ENCODE data around the gene PHF2. TPM values are rescaled to one million over a fixed set of nuclear protein-coding genes. Genes with fewer than 3 reads are reported as not detected.

PHF2 gene
- total RNA-seq, 2 experiments from 2014 or later: 25.5 to 26.8 TPM

DNA sequence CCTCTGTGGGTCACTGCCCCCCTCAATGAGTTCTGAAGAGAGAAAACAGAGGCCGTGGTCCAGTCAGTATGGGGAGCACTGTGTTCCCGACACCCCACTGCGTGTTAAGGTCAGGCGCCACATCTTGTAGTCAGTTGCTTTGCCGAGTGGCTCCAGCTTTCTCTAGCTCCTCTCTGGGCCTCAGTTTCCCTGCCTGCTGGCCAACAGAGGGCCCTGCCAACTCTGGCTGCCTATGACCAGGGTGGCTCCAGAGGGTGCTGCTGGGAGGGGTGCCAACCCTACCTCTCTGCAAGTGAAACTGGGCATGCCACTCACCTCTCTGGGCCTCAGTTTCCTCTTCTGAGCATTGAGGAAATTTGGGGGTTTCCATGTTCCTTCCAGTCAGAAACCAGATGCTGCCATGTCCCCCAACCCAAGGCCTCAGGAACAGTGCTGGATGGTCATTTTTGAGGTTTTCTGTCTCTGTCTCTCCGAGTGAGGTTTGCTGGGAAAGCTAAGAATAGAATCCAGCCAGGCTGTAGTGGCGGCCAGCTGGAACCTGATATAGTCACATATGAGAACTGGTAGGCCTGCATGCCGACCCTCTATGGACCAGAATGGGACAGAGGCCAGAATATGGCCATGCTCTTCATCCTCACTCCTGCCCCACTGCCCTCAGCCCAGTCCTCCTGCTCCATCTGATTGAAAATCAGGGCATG, 132.1 kb downstream of the PHF2 start:
- ChIA-PET CTCF (no interaction called here), POLR2A (no interaction called here)
- peaks cover under 1% of the 10 kb centered on the region for H3K4me1 Mint-ChIP-seq
- peaks cover 2% of the 10 kb centered on the region for H3K9me3 Mint-ChIP-seq
- DNase-seq: no peak
- no peak overlapping the region for H3K4me3 Mint-ChIP-seq
- H3K36me3 Mint-ChIP-seq (ENCODE audit: low read depth): no peaks in the 10 kb centered on the region
- H3K27me3 Mint-ChIP-seq: no peaks in the 10 kb centered on the region
- H3K27ac Mint-ChIP-seq: no peak overlapping the region

DNA sequence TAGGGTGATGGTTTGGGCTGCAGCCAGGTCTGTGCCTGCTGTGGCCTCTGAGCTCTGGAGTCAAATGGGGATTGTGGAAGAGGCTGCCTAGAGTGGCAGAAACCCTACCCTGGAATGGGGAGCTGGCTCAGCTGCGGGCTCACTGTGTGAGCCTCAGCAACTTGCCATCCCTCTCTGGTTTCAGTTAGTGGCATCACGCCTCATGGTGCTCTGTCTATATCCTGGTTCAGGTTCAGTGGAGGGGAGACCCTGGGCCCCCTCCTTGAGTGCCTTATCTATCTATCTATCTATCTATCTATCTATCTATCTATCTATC, 132.6 kb downstream of the PHF2 start:
- no peak for DNase-seq
- no peaks in the 10 kb centered on the region for H3K36me3 Mint-ChIP-seq (ENCODE audit: low read depth)
- H3K9me3 Mint-ChIP-seq: peaks cover 2% of the 10 kb centered on the region
- CTCF ChIA-PET: no interaction called here
- no peaks in the 10 kb centered on the region for H3K27me3 Mint-ChIP-seq
- POLR2A ChIA-PET: no interaction called here
- no peak overlapping the region for H3K4me3 Mint-ChIP-seq
- peaks cover 5% of the 10 kb centered on the region for H3K4me1 Mint-ChIP-seq
- H3K27ac Mint-ChIP-seq: no peak overlapping the region

DNA sequence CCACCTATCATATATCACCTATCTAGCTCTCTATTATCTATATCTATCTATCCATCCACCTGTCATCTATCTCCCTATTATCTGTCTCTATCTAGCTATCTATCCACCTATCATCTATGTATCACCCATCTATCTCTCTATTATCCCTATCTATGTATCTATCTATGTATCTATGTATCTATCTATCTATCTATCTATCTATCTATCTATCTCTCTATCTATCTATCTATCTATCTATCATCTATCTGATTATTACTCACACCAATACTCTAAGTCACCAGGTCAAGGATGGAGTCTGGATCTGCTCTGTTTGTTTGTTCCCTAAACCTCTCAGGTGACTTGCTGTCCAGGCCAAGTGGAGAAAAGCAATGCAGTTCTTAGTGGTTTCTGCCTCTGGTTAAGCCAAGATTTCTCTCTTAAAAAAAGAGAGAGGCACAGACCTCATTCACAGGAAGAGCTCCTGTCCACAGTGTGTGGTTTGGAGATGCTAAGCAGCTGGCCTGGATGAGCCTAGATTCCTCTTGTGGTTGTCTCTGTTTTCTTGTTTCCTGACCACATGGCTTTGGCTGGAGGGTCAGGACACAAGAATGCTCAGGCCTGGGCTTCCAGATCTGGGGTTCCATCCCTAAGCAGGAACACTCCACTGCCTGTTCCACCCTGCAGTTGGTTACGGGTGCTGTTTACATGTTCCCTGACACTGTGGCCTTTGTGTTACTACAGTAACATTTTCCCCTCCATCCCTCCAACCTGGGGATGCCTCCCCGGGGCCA, 133.4 kb downstream of the PHF2 start:
- Mint-ChIP-seq H3K9me3 (no peaks in the 10 kb centered on the region), H3K27me3 (no peaks in the 10 kb centered on the region), H3K4me1 (peaks cover 5% of the 10 kb centered on the region), H3K4me3 (no peak overlapping the region), H3K27ac (no peak overlapping the region), H3K36me3 (ENCODE audit: low read depth) (no peaks in the 10 kb centered on the region)
- CTCF ChIA-PET: no interaction called here
- POLR2A ChIA-PET: no interaction called here
- no peak for DNase-seq

DNA sequence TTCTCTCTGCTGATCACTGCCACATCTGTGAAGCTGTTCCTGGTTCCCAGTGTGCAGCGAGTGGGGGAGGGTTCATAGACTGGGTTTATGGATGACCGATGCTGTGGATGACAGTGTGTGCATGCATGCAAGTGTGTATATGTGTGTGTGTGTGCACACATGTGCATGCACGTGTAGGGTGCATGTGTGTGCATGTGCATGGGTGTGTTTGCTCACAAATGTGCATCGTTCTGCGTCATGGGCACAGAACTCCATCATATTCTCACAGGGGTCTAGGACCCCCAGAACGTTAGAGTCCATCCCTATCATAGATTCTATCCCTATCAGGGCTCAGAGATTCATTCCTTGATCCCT, 134.0 kb downstream of the PHF2 start:
- H3K4me3 Mint-ChIP-seq: no peak overlapping the region
- no peaks in the 10 kb centered on the region for H3K9me3 Mint-ChIP-seq
- peaks cover 5% of the 10 kb centered on the region for H3K4me1 Mint-ChIP-seq
- CTCF ChIA-PET: no interaction called here
- no peaks in the 10 kb centered on the region for H3K36me3 Mint-ChIP-seq (ENCODE audit: low read depth)
- H3K27me3 Mint-ChIP-seq: peaks cover 3% of the 10 kb centered on the region
- POLR2A ChIA-PET: no interaction called here
- no peak for DNase-seq
- H3K27ac Mint-ChIP-seq: no peak overlapping the region

DNA sequence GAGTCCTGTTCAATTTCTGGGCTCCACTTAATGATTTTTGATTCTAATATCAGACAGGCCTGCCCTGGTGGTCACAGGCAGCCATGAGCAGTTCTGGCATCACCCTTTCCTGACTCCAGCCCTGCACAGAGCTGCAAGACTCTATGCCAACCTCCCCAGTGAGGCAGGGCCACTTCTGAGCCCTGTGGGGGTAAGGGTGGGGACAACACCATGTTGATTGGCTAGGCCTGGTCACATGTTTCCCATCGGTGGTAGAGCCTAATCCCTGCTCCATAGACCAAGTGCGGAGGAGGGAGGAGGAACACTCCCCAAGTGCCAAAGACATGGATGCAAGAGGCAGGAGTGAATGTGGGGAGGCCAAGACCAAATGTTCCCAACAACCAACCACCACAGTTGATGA, 134.6 kb downstream of the PHF2 start:
- Mint-ChIP-seq H3K4me1 (peaks cover 5% of the 10 kb centered on the region), H3K4me3 (no peak overlapping the region), H3K36me3 (ENCODE audit: low read depth) (no peaks in the 10 kb centered on the region), H3K27me3 (peaks cover 3% of the 10 kb centered on the region), H3K9me3 (peaks cover 1% of the 10 kb centered on the region), H3K27ac (no peak overlapping the region)
- ChIA-PET CTCF (no interaction called here), POLR2A (no interaction called here)
- no peak for DNase-seq

DNA sequence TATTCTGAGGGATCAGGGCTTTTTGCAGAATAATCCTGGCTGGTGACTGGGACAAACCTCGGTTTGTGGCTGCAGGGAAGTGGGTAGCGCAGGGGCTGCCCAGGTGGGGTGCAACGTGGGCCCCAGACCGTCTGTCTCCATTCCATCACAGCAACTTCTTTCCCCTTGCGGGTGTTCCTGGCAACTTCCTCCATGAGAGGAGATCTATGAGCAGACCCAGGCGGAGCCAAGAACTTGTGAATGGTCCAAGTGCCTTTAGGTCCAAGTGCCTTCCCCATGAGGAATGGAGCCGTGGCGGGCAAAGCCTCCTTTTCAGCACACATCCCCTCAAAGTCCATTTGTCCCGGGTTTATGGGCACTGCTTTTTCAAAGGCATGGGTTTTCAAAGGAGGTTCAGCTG, 136.5 kb downstream of the PHF2 start:
- H3K9me3 Mint-ChIP-seq: peaks cover 6% of the 10 kb centered on the region
- no peak overlapping the region for H3K27ac Mint-ChIP-seq
- H3K4me1 Mint-ChIP-seq: peaks cover 5% of the 10 kb centered on the region
- DNase-seq: no peak
- H3K4me3 Mint-ChIP-seq: no peak overlapping the region
- CTCF ChIA-PET: no interaction called here
- POLR2A ChIA-PET: no interaction called here
- H3K27me3 Mint-ChIP-seq: peaks cover 3% of the 10 kb centered on the region
- H3K36me3 Mint-ChIP-seq (ENCODE audit: low read depth): no peaks in the 10 kb centered on the region

DNA sequence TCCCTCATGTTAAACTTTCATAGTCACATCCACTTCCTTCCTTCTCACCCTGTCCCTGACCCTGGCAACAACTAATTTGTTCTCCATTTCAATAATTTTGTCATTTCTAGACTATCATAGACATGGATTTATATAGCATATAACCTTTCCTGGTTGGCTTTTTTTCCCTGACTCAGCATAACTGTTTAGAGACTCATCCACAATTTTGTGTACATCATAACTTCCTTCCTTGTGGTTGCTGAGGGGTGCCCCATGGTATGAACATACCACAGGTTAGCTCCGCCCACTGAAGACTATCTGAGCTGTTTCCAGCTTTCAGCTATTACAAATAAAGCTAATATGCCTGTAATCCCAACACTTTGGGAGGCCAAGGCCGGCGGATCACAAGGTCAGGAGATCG, 137.3 kb downstream of the PHF2 start:
- ChIA-PET CTCF (no interaction called here), POLR2A (no interaction called here)
- DNase-seq: no peak
- peaks cover 5% of the 10 kb centered on the region for H3K4me1 Mint-ChIP-seq
- no peak overlapping the region for H3K4me3 Mint-ChIP-seq
- H3K36me3 Mint-ChIP-seq (ENCODE audit: low read depth): no peaks in the 10 kb centered on the region
- H3K27me3 Mint-ChIP-seq: peaks cover 3% of the 10 kb centered on the region
- H3K9me3 Mint-ChIP-seq: peaks cover 6% of the 10 kb centered on the region
- H3K27ac Mint-ChIP-seq: no peak overlapping the region

DNA sequence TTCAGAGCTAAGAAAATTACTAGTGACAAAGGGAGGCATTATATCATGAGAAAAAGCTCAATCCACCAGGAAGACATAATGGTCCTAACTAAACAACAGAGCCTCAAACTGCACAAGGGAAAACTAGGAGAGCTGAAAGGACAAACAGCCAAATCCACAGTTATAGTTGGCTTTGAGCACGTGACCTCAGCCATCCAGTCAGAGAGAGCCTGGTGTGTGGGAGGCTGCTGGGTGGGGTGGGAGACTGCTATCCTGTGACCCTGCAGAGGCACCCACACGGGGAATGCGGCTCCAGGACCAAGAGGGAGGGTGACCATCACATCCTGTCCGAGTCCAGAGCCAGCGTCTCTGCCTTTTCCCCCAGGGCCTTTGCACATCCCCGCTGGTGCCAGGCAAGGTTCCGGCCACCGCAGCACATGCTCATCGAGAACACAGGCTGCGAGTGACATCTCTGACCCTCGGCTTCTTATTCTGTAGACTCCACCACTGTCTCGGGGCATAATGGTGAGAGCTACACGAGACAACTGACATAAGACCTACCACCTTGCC, 145.1 kb downstream of the PHF2 start:
- peaks cover under 1% of the 10 kb centered on the region for H3K9me3 Mint-ChIP-seq
- DNase-seq: no peak

DNA sequence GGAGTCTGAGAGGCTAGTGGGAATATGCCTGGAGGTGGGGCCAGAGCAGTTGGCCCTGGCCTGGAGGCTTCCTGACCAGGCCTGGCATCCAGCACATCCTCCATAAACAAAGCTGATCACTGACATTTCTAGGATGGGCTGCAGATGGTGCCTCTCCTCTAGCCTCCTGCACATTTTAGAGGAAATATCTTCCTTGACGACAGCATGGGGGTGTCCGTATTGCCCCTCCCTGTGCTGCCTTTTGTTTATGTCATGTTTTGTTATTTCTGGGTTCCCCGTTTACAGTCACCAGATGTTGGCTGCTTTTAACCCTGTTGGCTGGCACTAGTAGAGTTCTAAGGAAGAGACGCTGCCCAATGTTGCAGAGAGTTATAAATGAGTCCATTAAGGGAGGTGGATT, 148.5 kb downstream of the PHF2 start:
- no peak overlapping the region for H3K4me3 Mint-ChIP-seq
- H3K9me3 Mint-ChIP-seq: no peaks in the 10 kb centered on the region
- ChIA-PET CTCF (interaction anchor here (0.5 kb wide), 1 partner anchor 347 kb away, joined by 3 read pairs; no protein-coding TSS in a partner anchor), POLR2A (no interaction called here)
- no peaks in the 10 kb centered on the region for H3K27me3 Mint-ChIP-seq
- no peaks in the 10 kb centered on the region for H3K36me3 Mint-ChIP-seq (ENCODE audit: low read depth)
- no peaks in the 10 kb centered on the region for H3K4me1 Mint-ChIP-seq
- H3K27ac Mint-ChIP-seq: no peak overlapping the region
- no peak for DNase-seq

More for the DNA sequence above, 145.1 kb downstream of the PHF2 start:
- Mint-ChIP-seq H3K4me1 (no peaks in the 10 kb centered on the region), H3K27ac (no peak overlapping the region), H3K27me3 (no peaks in the 10 kb centered on the region), H3K36me3 (ENCODE audit: low read depth) (no peaks in the 10 kb centered on the region), H3K4me3 (no peak overlapping the region)
- ChIA-PET POLR2A (no interaction called here), CTCF (interaction anchor here (0.6 kb wide), 1 partner anchor 198 kb away, joined by 5 read pairs; no protein-coding TSS in a partner anchor)

DNA sequence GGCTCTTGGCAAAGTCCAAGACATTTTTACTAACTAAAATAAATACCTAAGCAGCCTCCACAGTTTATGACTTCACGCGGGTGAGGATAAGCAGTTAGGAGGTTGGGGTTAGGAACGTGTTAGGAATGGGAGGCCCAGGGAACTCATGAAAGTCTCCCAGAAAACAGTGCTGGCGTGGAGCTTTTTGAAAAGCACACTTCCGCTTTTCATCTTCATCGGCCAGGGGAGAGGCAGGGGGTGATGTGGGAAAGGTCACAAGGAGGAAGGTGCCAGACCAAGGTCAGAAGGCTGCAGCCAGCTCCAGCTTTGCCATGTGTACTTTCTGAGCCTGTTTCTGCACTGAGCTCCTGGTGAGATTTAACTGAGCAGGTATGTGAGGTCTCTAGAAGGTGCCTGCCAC, 149.0 kb downstream of the PHF2 start:
- CTCF ChIA-PET: no interaction called here
- Mint-ChIP-seq H3K4me1 (no peaks in the 10 kb centered on the region), H3K36me3 (ENCODE audit: low read depth) (no peaks in the 10 kb centered on the region), H3K9me3 (no peaks in the 10 kb centered on the region), H3K4me3 (no peak overlapping the region), H3K27ac (no peak overlapping the region), H3K27me3 (no peaks in the 10 kb centered on the region)
- POLR2A ChIA-PET: no interaction called here
- no peak for DNase-seq

DNA sequence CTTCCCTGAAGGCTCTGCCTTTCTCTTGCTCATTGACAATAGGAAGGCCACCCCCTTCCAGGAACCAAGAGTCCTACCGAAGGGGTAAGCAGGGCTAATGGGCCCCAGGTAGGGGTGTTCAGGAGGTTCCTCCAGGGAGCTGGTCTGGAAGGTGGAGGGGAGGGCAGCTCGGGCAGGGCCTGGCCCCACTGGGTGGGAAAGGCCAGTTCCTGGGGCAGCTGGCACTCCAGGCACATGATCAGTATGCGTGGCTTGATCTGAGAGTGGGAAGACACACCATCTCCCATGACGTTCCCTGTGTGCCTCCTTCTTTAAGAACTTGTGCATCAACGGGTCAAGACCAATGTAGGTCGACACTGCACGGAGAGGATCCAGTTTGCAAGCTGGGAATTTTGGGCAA, 149.8 kb downstream of the PHF2 start:
- Mint-ChIP-seq H3K4me3 (no peak overlapping the region), H3K27me3 (no peaks in the 10 kb centered on the region), H3K9me3 (peaks cover 1% of the 10 kb centered on the region), H3K4me1 (no peaks in the 10 kb centered on the region), H3K36me3 (ENCODE audit: low read depth) (no peaks in the 10 kb centered on the region), H3K27ac (no peak overlapping the region)
- ChIA-PET POLR2A (no interaction called here), CTCF (interaction anchor here (0.6 kb wide), 1 partner anchor 237 kb away, joined by 5 read pairs; no protein-coding TSS in a partner anchor)
- DNase-seq: no peak
